Mucosa of gallbladder (tissue), 1 donor: ENCODE data around the gene PLOD2. TPM values are rescaled to one million over a fixed set of nuclear protein-coding genes. Genes with fewer than 3 reads are reported as not detected.

Experiments
- DNase-seq: peaks from one replicate; pipeline ENCODE4 v3.0.0-alpha.2; 2020; ENCODE audit warnings: low spot score
- total RNA-seq: library from RNA; stranded (reverse); gene quantifications from one replicate; pipeline ENCODE4 v1.2.1, GENCODE V29; 2021
- donor health status: DM: no; HTN: no; CAD: no.

The PLOD2 gene
- total RNA-seq, 1 donor from 2014 or later = 72.8 TPM

GRCh38 chr3:146047485-146047884 is 113.5 kb downstream of the PLOD2 start:
- DNase-seq = no peak

DNA sequence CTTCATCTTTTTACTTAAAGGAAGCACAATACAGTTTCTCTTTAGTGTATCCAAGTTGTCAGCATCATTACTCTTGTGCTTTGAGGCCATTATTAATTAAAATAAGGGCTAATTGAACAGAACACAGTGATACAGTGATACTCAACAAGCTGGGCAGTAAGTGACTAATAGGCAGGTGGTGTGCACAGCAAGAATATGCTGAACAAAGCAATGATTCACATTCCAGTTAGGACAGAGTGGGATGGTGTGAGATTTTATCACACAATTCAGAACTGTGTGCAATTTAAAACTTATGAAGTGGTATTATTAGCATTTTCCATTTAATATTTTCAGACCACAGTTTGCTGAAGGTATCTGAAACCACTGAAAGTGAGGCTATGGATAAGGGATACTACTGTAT is 116.9 kb downstream of the PLOD2 start:
- DNase-seq = no peak

- DNase-seq = no peak
These were observed 120.4 kb downstream of the PLOD2 start for GRCh38 chr3:146040630-146041029.

DNA sequence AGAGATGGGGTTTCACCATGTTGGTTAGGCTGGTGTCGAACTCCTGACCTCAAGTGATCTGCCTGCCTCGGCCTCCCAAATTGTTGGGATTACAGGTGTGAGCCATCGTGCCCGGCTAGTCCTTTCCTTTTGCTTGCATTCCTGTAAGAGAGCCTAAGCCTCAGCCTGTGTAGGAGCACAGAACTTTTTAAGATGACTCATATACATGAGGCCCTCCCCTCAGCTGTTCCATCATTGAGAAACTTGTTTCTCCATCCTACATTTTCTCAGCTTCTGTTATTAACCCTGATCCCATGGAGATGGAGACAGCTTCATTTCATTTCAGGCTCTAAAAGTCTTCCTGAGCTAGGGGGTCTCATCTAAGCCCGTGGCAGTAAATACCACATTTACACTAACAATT is 123.3 kb downstream of the PLOD2 start:
- no peak for DNase-seq

GRCh38 chr3:146036281-146036680 is 124.7 kb downstream of the PLOD2 start:
- DNase-seq = no peak

DNA sequence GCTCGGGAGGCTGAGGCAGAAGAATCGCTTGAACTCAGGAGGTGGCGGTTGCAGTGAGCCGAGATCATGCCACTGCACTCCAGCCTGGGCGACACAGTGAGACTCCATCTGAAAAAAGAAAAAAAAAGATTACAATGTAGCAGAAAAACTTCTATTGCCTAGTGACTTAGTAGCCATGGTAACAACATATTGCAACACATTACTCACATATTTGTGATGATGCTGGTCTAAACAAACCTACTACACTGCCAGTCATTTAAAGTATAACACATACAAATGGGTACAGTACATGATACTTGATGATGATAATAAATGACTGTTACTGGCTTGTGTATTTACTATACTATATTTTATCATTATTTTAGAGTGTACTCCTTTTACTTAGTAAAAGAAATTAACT is 125.6 kb downstream of the PLOD2 start:
- DNase-seq = no peak

GRCh38 chr3:146033950-146034349 is 127.0 kb downstream of the PLOD2 start:
- no peak for DNase-seq

- DNase-seq = no peak
These were observed 134.4 kb downstream of the PLOD2 start for GRCh38 chr3:146026547-146026946.

DNA sequence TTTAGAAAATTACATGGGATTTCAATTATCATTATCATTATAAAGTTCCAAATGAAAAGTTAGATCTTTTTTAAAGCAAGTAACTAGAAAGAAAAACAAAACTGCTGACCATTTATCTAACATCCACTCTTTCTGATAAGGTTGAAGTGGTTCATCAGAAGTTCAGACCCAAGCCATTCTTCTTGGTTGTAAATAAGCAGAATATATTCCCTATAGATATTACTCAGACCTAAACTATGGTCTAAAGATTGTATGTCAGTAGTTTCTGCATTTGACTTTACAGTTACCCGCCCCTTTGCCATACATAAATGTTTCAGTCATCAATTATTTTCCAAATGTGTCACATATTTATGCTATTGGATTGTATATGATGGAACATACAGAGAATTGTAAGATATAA is 136.7 kb downstream of the PLOD2 start:
- DNase-seq = no peak

- no peak for DNase-seq
These were observed 140.0 kb downstream of the PLOD2 start for GRCh38 chr3:146020969-146021368.

GRCh38 chr3:146019508-146019907 is 141.5 kb downstream of the PLOD2 start:
- DNase-seq = no peak

Other genes with a start within 250 kb of the PLOD2 start
- gene PLSCR4, start 89.9 kb upstream of the PLOD2 start, total RNA-seq = 47.3 TPM